ENCODE results near the gene CDH4.
"Not testable (repeated sequence)": the region's sequence is repeated elsewhere in the genome, so short reads cannot be mapped to it uniquely, and the experiment has no call there.

CDH4 gene

GRCh38 chr20:61969806-61970205 is 717.7 kb downstream of the CDH4 start:
- no peak for TF ChIP-seq JUND (IDR thresholded peaks at IDR 0.05; ENCODE audit: low read depth)
- DNase-seq (ENCODE audit: low read depth in 1 of 2, low spot score in 1 of 2) = no peak
- in situ Hi-C loops (cut with HindIII; ENCODE audit: low pct_unique_long_range_greater_than_20kb, low sequenced_read_pairs) = no loop called here

GRCh38 chr20:61970357-61970756 is 718.3 kb downstream of the CDH4 start:
- TF ChIP-seq JUND (IDR thresholded peaks at IDR 0.05; ENCODE audit: low read depth) = no peak
- in situ Hi-C loops (cut with HindIII; ENCODE audit: low pct_unique_long_range_greater_than_20kb, low sequenced_read_pairs) = no loop called here
- no peak for DNase-seq (ENCODE audit: low read depth in 1 of 2, low spot score in 1 of 2)

GRCh38 chr20:61971595-61971994 is 719.5 kb downstream of the CDH4 start:
- DNase-seq (ENCODE audit: low read depth in 1 of 2, low spot score in 1 of 2); in situ Hi-C loops (cut with HindIII; ENCODE audit: low pct_unique_long_range_greater_than_20kb, low sequenced_read_pairs): not testable (repeated sequence)

GRCh38 chr20:61972636-61973508 is 720.8 kb downstream of the CDH4 start:
- no peak for DNase-seq (ENCODE audit: low read depth in 1 of 2, low spot score in 1 of 2)
- in situ Hi-C loops (cut with HindIII; ENCODE audit: low pct_unique_long_range_greater_than_20kb, low sequenced_read_pairs) = no loop called here
- TF ChIP-seq JUND (IDR thresholded peaks at IDR 0.05; ENCODE audit: low read depth) = no peak

- in situ Hi-C loops (cut with HindIII; ENCODE audit: low pct_unique_long_range_greater_than_20kb, low sequenced_read_pairs) = no loop called here
- TF ChIP-seq JUND (IDR thresholded peaks at IDR 0.05; ENCODE audit: low read depth) = no peak
- DNase-seq (ENCODE audit: low read depth in 1 of 2, low spot score in 1 of 2) = no peak
Observed at GRCh38 chr20:61973515-61974356, 721.7 kb downstream of the CDH4 start.

GRCh38 chr20:61974357-61974665 is 722.2 kb downstream of the CDH4 start:
- no peak for DNase-seq (ENCODE audit: low read depth in 1 of 2, low spot score in 1 of 2)
- in situ Hi-C loops (cut with HindIII; ENCODE audit: low pct_unique_long_range_greater_than_20kb, low sequenced_read_pairs) = no loop called here
- TF ChIP-seq JUND (IDR thresholded peaks at IDR 0.05; ENCODE audit: low read depth) = no peak

- in situ Hi-C loops (cut with HindIII; ENCODE audit: low pct_unique_long_range_greater_than_20kb, low sequenced_read_pairs) = no loop called here
- no peak for DNase-seq (ENCODE audit: low read depth in 1 of 2, low spot score in 1 of 2)
- TF ChIP-seq JUND (IDR thresholded peaks at IDR 0.05; ENCODE audit: low read depth) = no peak
Observed at GRCh38 chr20:61975407-61976129, 723.5 kb downstream of the CDH4 start.

- no peak for TF ChIP-seq JUND (IDR thresholded peaks at IDR 0.05; ENCODE audit: low read depth)
- in situ Hi-C loops (cut with HindIII; ENCODE audit: low pct_unique_long_range_greater_than_20kb, low sequenced_read_pairs) = no loop called here
- DNase-seq (ENCODE audit: low read depth in 1 of 2, low spot score in 1 of 2) = no peak
Observed at GRCh38 chr20:61976263-61976643, 724.2 kb downstream of the CDH4 start.

GRCh38 chr20:61976644-61977418 is 724.8 kb downstream of the CDH4 start:
- no peak for DNase-seq (ENCODE audit: low read depth in 1 of 2, low spot score in 1 of 2)
- in situ Hi-C loops (cut with HindIII; ENCODE audit: low pct_unique_long_range_greater_than_20kb, low sequenced_read_pairs) = no loop called here
- no peak for TF ChIP-seq JUND (IDR thresholded peaks at IDR 0.05; ENCODE audit: low read depth)

GRCh38 chr20:61977419-61977786 is 725.3 kb downstream of the CDH4 start:
- DNase-seq (ENCODE audit: low read depth in 1 of 2, low spot score in 1 of 2) = no peak
- TF ChIP-seq JUND (IDR thresholded peaks at IDR 0.05; ENCODE audit: low read depth) = no peak
- in situ Hi-C loops (cut with HindIII; ENCODE audit: low pct_unique_long_range_greater_than_20kb, low sequenced_read_pairs) = no loop called here

GRCh38 chr20:61978491-61978890 is 726.4 kb downstream of the CDH4 start:
- in situ Hi-C loops (cut with HindIII; ENCODE audit: low pct_unique_long_range_greater_than_20kb, low sequenced_read_pairs) = no loop called here
- TF ChIP-seq JUND (IDR thresholded peaks at IDR 0.05; ENCODE audit: low read depth) = no peak
- DNase-seq (ENCODE audit: low read depth in 1 of 2, low spot score in 1 of 2) = no peak

- in situ Hi-C loops (cut with HindIII; ENCODE audit: low pct_unique_long_range_greater_than_20kb, low sequenced_read_pairs) = no loop called here
- TF ChIP-seq JUND (IDR thresholded peaks at IDR 0.05; ENCODE audit: low read depth) = no peak
- DNase-seq (ENCODE audit: low read depth in 1 of 2, low spot score in 1 of 2) = no peak
Observed at GRCh38 chr20:61979090-61979489, 727.0 kb downstream of the CDH4 start.

Measured in T47D (cell line).